Measurements from ENCODE around the gene MRC1. TPM values are rescaled to one million over a fixed set of nuclear protein-coding genes. Genes with fewer than 3 reads are reported as not detected.

Gene MRC1
- total RNA-seq, 1 donor from 2014 or later: not detected

GRCh38 chr10:17817316-17817715, 8.2 kb downstream of the MRC1 start:
- TF ChIP-seq CTCF (IDR thresholded peaks at IDR 0.05; ENCODE audit: unreplicated experiment): no peak
- Mint-ChIP-seq H3K27ac (no peak overlapping the region), H3K27me3 (peaks cover 22% of the 10 kb centered on the region), H3K36me3 (ENCODE audit: insufficient read depth) (no peaks in the 10 kb centered on the region), H3K4me1 (ENCODE audit: low read depth) (no peaks in the 10 kb centered on the region), H3K9me3 (ENCODE audit: low read depth) (no peaks in the 10 kb centered on the region), H3K4me3 (ENCODE audit: low read depth) (no peak overlapping the region)
- no peak for DNase-seq (ENCODE audit: low spot score, unreplicated experiment)

GRCh38 chr10:17817790-17818189, 8.6 kb downstream of the MRC1 start:
- Mint-ChIP-seq H3K9me3 (ENCODE audit: low read depth) (no peaks in the 10 kb centered on the region), H3K4me3 (ENCODE audit: low read depth) (no peak overlapping the region), H3K36me3 (ENCODE audit: insufficient read depth) (no peaks in the 10 kb centered on the region), H3K27me3 (peaks cover 23% of the 10 kb centered on the region), H3K27ac (no peak overlapping the region), H3K4me1 (ENCODE audit: low read depth) (no peaks in the 10 kb centered on the region)
- DNase-seq (ENCODE audit: low spot score, unreplicated experiment): no peak
- no peak for TF ChIP-seq CTCF (IDR thresholded peaks at IDR 0.05; ENCODE audit: unreplicated experiment)

DNA sequence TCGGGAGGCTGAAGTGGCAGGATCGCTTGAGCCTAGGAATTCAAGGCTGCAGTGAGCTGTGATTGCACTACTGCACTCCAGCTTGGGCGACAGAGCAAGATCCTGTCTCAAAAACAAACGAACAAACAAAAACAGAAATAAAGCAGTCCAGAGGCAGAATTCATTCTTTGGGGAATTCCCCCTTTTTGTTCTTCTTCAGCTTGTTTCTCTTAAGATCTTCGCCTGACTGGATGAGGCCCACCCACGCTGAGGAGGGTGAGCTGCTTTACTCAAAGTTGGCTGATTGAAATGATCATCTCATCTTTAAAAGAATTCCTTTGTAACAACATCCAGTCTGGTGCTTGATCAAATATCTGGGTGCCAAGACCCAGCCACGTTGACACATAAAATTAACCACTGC, 10.7 kb downstream of the MRC1 start:
- TF ChIP-seq CTCF (IDR thresholded peaks at IDR 0.05; ENCODE audit: unreplicated experiment): no peak
- H3K27ac Mint-ChIP-seq: no peak overlapping the region
- H3K4me1 Mint-ChIP-seq (ENCODE audit: low read depth): no peaks in the 10 kb centered on the region
- H3K36me3 Mint-ChIP-seq (ENCODE audit: insufficient read depth): no peaks in the 10 kb centered on the region
- H3K4me3 Mint-ChIP-seq (ENCODE audit: low read depth): no peak overlapping the region
- H3K27me3 Mint-ChIP-seq: peaks cover 29% of the 10 kb centered on the region
- no peaks in the 10 kb centered on the region for H3K9me3 Mint-ChIP-seq (ENCODE audit: low read depth)
- DNase-seq (ENCODE audit: low spot score, unreplicated experiment): no peak

GRCh38 chr10:17820943-17821342, 11.8 kb downstream of the MRC1 start:
- Mint-ChIP-seq H3K9me3 (ENCODE audit: low read depth) (no peaks in the 10 kb centered on the region), H3K4me3 (ENCODE audit: low read depth) (no peak overlapping the region), H3K27ac (no peak overlapping the region), H3K4me1 (ENCODE audit: low read depth) (no peaks in the 10 kb centered on the region), H3K27me3 (peaks cover 27% of the 10 kb centered on the region), H3K36me3 (ENCODE audit: insufficient read depth) (no peaks in the 10 kb centered on the region)
- TF ChIP-seq CTCF (IDR thresholded peaks at IDR 0.05; ENCODE audit: unreplicated experiment): no peak
- DNase-seq (ENCODE audit: low spot score, unreplicated experiment): no peak

GRCh38 chr10:17821893-17822292, 12.7 kb downstream of the MRC1 start:
- Mint-ChIP-seq H3K4me3 (ENCODE audit: low read depth) (no peak overlapping the region), H3K27me3 (peaks cover 27% of the 10 kb centered on the region), H3K27ac (no peak overlapping the region), H3K4me1 (ENCODE audit: low read depth) (no peaks in the 10 kb centered on the region), H3K9me3 (ENCODE audit: low read depth) (no peaks in the 10 kb centered on the region), H3K36me3 (ENCODE audit: insufficient read depth) (no peaks in the 10 kb centered on the region)
- DNase-seq (ENCODE audit: low spot score, unreplicated experiment): no peak
- no peak for TF ChIP-seq CTCF (IDR thresholded peaks at IDR 0.05; ENCODE audit: unreplicated experiment)
